Nephron progenitor cell (in vitro differentiated cells): Measurements from ENCODE around the gene OR4D9.
A peak's percentile ranks its signal among the peaks of the same experiment; 100 is the strongest.
"Not testable (repeated sequence)": the region's sequence is repeated elsewhere in the genome, so short reads cannot be mapped to it uniquely, and the experiment has no call there.

Experiments
- DNase-seq: peaks from one replicate; pipeline ENCODE4 v3.0.0; 2021
- H3K27ac Mint-ChIP-seq: 2 replicates; pipeline ENCODE4 v1.8.0; 2021; ENCODE audit warnings: mild to moderate bottlenecking, moderate library complexity, mixed read lengths
- H3K27me3 Mint-ChIP-seq: 2 replicates; pipeline ENCODE4 v1.8.0; 2021; ENCODE audit warnings: mild to moderate bottlenecking, low read depth, mixed read lengths; ENCODE audit not compliant: poor library complexity
- H3K36me3 Mint-ChIP-seq: 2 replicates; pipeline ENCODE4 v1.8.0; 2021; ENCODE audit warnings: low read depth, mixed read lengths
- H3K4me1 Mint-ChIP-seq: 2 replicates; pipeline ENCODE4 v1.8.0; 2021; ENCODE audit warnings: mixed read lengths
- H3K4me3 Mint-ChIP-seq: 2 replicates; pipeline ENCODE4 v1.8.0; 2021; ENCODE audit warnings: mild to moderate bottlenecking, moderate library complexity, mixed read lengths
- H3K9me3 Mint-ChIP-seq: 2 replicates; pipeline ENCODE4 v1.8.0; 2021; ENCODE audit warnings: mild to moderate bottlenecking, moderate library complexity, mixed read lengths
- CTCF ChIP-seq: fragments of 200-600 bp; sonication (generic); IDR thresholded peaks from 2 replicates; pipeline ENCODE4 v1.5.0; 2021; ENCODE audit warnings: antibody characterized with exemption

OR4D9 gene

GRCh38 chr11:59545179-59546020, 34.1 kb downstream of the OR4D9 start:
- H3K36me3 Mint-ChIP-seq, result no peaks in the 10 kb centered on the region
- peaks cover 28% of the 10 kb centered on the region for H3K4me1 Mint-ChIP-seq
- H3K4me3 Mint-ChIP-seq, result no peak overlapping the region
- H3K9me3 Mint-ChIP-seq, result no peaks in the 10 kb centered on the region
- peaks cover 3% of the 10 kb centered on the region for H3K27me3 Mint-ChIP-seq
- H3K27ac Mint-ChIP-seq, result peak overlapping the region; percentile 49
- no peak for DNase-seq
- TF ChIP-seq CTCF, result no peak

GRCh38 chr11:59547605-59548308, 36.4 kb downstream of the OR4D9 start:
- peaks cover 16% of the 10 kb centered on the region for H3K27me3 Mint-ChIP-seq
- H3K4me3 Mint-ChIP-seq, DNase-seq, H3K9me3 Mint-ChIP-seq, H3K36me3 Mint-ChIP-seq: not testable (repeated sequence)
- peaks cover 29% of the 10 kb centered on the region for H3K4me1 Mint-ChIP-seq
- peak overlapping the region; percentile 58 for H3K27ac Mint-ChIP-seq

- peaks cover 17% of the 10 kb centered on the region for H3K27me3 Mint-ChIP-seq
- no peak overlapping the region for H3K4me3 Mint-ChIP-seq
- no peaks in the 10 kb centered on the region for H3K36me3 Mint-ChIP-seq
- DNase-seq, result no peak
- peaks cover 32% of the 10 kb centered on the region for H3K4me1 Mint-ChIP-seq
- peak overlapping the region; percentile 58 for H3K27ac Mint-ChIP-seq
- TF ChIP-seq CTCF, result no peak
- no peaks in the 10 kb centered on the region for H3K9me3 Mint-ChIP-seq
Observed at GRCh38 chr11:59548309-59548656, 36.9 kb downstream of the OR4D9 start.

GRCh38 chr11:59550368-59550841, 39.1 kb downstream of the OR4D9 start:
- Mint-ChIP-seq H3K36me3 (no peaks in the 10 kb centered on the region), H3K4me3 (peak overlapping the region; percentile 83), H3K9me3 (no peaks in the 10 kb centered on the region), H3K27ac (peak overlapping the region; percentile 88), H3K4me1 (peaks cover 27% of the 10 kb centered on the region), H3K27me3 (peaks cover 23% of the 10 kb centered on the region)
- TF ChIP-seq CTCF, result peak; percentile 43
- DNase-seq, result peak; percentile 85

- Mint-ChIP-seq H3K36me3 (no peaks in the 10 kb centered on the region), H3K27ac (peak overlapping the region; percentile 88), H3K9me3 (no peaks in the 10 kb centered on the region), H3K27me3 (peaks cover 25% of the 10 kb centered on the region), H3K4me3 (peak overlapping the region; percentile 83), H3K4me1 (peaks cover 32% of the 10 kb centered on the region)
- no peak for TF ChIP-seq CTCF
- DNase-seq, result peak; percentile 79
Observed at GRCh38 chr11:59550842-59551658, 39.7 kb downstream of the OR4D9 start.
